ENCODE results near the gene GPR34. TPM values are rescaled to one million over a fixed set of nuclear protein-coding genes. Genes with fewer than 3 reads are reported as not detected.

The GPR34 gene
- total RNA-seq, 4 donors from 2014 or later = 1.7 to 2.7 (median 1.8) TPM

DNA sequence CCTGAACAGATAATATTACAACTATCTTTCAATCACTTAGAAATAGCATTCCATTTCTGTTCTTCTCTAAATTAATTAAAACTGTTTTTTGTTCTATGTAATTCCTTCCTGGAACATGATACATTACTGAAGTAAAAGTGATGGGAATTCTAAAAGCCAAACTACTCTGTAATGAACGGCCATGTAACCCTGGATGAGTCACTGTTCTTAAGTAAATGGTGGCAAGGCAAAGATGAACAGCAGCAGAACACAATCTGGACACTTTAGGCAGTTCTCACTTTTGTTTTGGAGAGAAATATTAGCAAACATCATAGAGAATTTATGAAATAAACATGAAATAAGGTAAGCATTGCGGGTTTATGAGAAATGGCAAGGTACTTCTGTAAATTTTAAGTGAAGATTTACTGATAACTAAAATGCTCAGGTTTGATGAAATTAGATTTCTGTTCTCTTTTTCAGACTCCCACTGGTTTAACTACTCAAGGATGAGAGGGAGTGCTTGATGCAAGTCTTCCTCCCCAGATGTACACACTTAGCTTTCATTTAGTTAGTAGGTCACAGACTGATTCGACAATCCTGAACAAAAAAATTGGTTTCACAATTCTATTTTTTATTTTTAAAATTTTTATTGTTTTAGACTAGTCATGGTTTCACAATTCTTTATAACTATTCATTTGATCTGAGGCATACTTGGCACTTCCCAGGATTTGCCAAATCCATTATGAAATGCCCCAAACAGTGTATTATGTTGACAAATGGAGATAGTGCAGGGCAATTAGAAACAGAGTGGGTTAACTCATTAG lies 34.2 kb downstream of the GPR34 start:
- no peak overlapping the region for H3K4me3 ChIP-seq
- H3K36me3 ChIP-seq = no peaks in the 10 kb centered on the region
- H3K4me1 ChIP-seq = no peaks in the 10 kb centered on the region
- H3K27me3 ChIP-seq = no peaks in the 10 kb centered on the region
- TF ChIP-seq POLR2A (IDR thresholded peaks at IDR 0.05) = no peak
- TF ChIP-seq POLR2AphosphoS5 (IDR thresholded peaks at IDR 0.05) = no peak
- no peak for TF ChIP-seq EP300 (IDR thresholded peaks at IDR 0.05)
- TF ChIP-seq CTCF (IDR thresholded peaks at IDR 0.05) = no peak
- 72% methylated on average over 3 of the region's 3 CpGs for WGBS
- no peak overlapping the region for H3K27ac ChIP-seq
- H3K9me3 ChIP-seq = no peaks in the 10 kb centered on the region
- no peak for DNase-seq (ENCODE audit: low spot score in 2 of 2)

DNA sequence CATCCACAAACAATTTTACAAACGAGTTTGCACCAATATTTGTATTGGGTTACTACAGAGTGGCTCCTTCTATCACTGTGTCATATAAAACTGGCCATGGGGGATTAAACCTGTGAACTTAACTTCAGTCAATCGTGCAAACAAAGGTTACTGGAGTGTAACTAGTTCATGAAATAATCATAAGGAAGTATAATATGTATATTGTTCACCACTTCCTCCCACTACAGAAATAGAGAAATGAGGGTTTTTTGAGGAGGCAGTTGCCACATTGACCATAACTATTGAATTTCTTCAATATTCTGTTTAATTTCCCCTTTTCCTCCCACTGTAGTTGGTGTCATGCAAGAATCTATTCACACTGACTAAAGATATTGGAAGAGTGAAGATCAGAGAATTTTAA lies 35.1 kb downstream of the GPR34 start, which contains the start of gene GPR82:
TSS of gene GPR82 (plus strand) at position 356 of the 400 bp plus-strand sequence. CDS start 2,846 bp downstream, outside the sequence.
- H3K27ac ChIP-seq = no peak within 1 kb of the TSS
- H3K9me3 ChIP-seq = no peaks in the 10 kb centered on the region
- no peak for DNase-seq (ENCODE audit: low spot score in 2 of 2)
- H3K4me1 ChIP-seq = no peaks in the 10 kb centered on the region
- 53% methylated on average over 2 of the region's 2 CpGs for WGBS
- TF ChIP-seq EP300 (IDR thresholded peaks at IDR 0.05) (no peak), POLR2AphosphoS5 (IDR thresholded peaks at IDR 0.05) (no peak), POLR2A (IDR thresholded peaks at IDR 0.05) (no peak), CTCF (IDR thresholded peaks at IDR 0.05) (no peak)
- H3K36me3 ChIP-seq = no peaks in the 10 kb centered on the region
- no peaks in the 10 kb centered on the region for H3K27me3 ChIP-seq
- no peak within 1 kb of the TSS for H3K4me3 ChIP-seq

DNA sequence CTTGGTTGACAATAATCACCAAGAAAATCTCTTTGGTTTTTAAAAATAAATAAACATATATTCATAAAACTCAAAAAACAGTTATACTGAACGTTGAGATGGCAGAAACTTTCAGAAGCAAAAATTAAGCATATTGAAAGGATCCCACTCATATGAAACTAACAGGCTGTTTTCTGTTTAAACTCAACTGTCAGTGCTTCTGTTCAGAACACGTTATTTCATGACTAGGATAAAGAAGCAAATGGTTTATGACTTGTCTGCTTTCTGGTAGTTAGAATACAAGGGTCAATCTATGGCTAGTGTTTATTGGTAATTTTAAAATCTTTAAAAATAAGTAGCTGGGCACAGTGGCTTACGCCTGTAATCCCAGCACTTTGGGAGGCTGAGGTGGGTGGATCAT lies 39.4 kb downstream of the GPR34 start:
- 68% methylated on average over 3 of the region's 3 CpGs for WGBS

GRCh38 chrX:41730081-41730480 lies 41.3 kb downstream of the GPR34 start:
- Histone ChIP-seq H3K36me3 (no peaks in the 10 kb centered on the region), H3K27ac (no peak overlapping the region), H3K4me3 (no peak overlapping the region), H3K9me3 (no peaks in the 10 kb centered on the region), H3K4me1 (no peaks in the 10 kb centered on the region), H3K27me3 (no peaks in the 10 kb centered on the region)
- 66% methylated on average over 2 of the region's 2 CpGs for WGBS
- TF ChIP-seq POLR2A (IDR thresholded peaks at IDR 0.05) = no peak
- no peak for TF ChIP-seq EP300 (IDR thresholded peaks at IDR 0.05)
- TF ChIP-seq POLR2AphosphoS5 (IDR thresholded peaks at IDR 0.05) = no peak
- no peak for TF ChIP-seq CTCF (IDR thresholded peaks at IDR 0.05)
- no peak for DNase-seq (ENCODE audit: low spot score in 2 of 2)

More for the DNA sequence above, 39.4 kb downstream of the GPR34 start:
- Histone ChIP-seq H3K4me1 (no peaks in the 10 kb centered on the region), H3K27me3 (no peaks in the 10 kb centered on the region), H3K36me3 (no peaks in the 10 kb centered on the region), H3K27ac (no peak overlapping the region), H3K9me3 (no peaks in the 10 kb centered on the region), H3K4me3 (no peak overlapping the region)
- TF ChIP-seq EP300 (IDR thresholded peaks at IDR 0.05) (no peak), POLR2AphosphoS5 (IDR thresholded peaks at IDR 0.05) (no peak), POLR2A (IDR thresholded peaks at IDR 0.05) (no peak), CTCF (IDR thresholded peaks at IDR 0.05) (no peak)
- DNase-seq (ENCODE audit: low spot score in 2 of 2) = no peak

DNA sequence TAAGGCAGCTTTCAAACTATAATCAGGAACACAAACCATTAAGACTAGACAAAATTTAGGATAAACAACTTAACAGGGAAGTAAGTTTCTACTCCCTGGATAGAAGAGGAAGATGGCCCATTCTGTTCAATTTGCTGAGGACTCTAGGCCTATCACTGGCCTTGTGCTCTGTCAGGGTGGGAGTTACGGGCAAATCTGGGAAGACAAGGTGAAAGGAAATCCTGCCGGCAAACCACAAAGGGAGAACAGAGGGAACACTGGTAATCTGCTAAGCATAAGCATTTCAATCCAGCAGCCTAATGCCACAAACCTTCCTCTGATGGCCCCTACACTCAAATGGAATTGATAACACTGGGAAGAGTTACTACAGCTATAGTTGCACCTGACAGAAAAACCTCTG lies 43.5 kb downstream of the GPR34 start:
- Histone ChIP-seq H3K36me3 (no peaks in the 10 kb centered on the region), H3K4me3 (no peak overlapping the region), H3K4me1 (no peaks in the 10 kb centered on the region), H3K9me3 (no peaks in the 10 kb centered on the region), H3K27me3 (no peaks in the 10 kb centered on the region), H3K27ac (no peak overlapping the region)
- TF ChIP-seq POLR2AphosphoS5 (IDR thresholded peaks at IDR 0.05) = no peak
- no peak for TF ChIP-seq EP300 (IDR thresholded peaks at IDR 0.05)
- no peak for TF ChIP-seq POLR2A (IDR thresholded peaks at IDR 0.05)
- no peak for TF ChIP-seq CTCF (IDR thresholded peaks at IDR 0.05)
- no peak for DNase-seq (ENCODE audit: low spot score in 2 of 2)
- WGBS = 90% methylated on average over 2 of the region's 2 CpGs

Measured in suprapubic skin (tissue), 4 donors.